ENCODE results near the gene TMEM62. TPM values are rescaled to one million over a fixed set of nuclear protein-coding genes. Genes with fewer than 3 reads are reported as not detected.

The TMEM62 gene
- total and polyA plus RNA-seq, 9 of the 15 experiments (the other 6 are each of a cell fraction or from before 2014, with no cell fraction given) = 4.4 to 16.6 (median 11.1) TPM

DNA sequence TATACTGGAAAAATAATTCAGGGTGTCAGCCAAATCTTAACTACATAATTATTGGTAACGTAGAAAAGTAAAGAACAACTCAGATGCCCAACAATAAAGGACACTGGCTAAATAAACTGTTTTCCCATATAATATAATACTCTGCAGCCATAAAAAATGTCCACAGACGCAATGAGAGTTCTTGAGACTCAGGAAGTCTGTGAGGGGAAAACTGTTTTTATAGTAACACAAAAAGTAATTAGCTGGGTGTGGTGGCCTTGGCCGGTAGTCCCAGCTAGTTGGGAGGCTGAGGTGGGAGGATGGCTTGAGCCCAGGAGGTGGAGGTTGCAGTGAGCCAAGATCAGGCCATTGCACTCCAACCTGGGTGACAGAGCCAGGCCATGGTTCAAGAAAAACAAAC lies 22.0 kb upstream of the TMEM62 start (continued):
- TF ChIP-seq, protein P1, sequence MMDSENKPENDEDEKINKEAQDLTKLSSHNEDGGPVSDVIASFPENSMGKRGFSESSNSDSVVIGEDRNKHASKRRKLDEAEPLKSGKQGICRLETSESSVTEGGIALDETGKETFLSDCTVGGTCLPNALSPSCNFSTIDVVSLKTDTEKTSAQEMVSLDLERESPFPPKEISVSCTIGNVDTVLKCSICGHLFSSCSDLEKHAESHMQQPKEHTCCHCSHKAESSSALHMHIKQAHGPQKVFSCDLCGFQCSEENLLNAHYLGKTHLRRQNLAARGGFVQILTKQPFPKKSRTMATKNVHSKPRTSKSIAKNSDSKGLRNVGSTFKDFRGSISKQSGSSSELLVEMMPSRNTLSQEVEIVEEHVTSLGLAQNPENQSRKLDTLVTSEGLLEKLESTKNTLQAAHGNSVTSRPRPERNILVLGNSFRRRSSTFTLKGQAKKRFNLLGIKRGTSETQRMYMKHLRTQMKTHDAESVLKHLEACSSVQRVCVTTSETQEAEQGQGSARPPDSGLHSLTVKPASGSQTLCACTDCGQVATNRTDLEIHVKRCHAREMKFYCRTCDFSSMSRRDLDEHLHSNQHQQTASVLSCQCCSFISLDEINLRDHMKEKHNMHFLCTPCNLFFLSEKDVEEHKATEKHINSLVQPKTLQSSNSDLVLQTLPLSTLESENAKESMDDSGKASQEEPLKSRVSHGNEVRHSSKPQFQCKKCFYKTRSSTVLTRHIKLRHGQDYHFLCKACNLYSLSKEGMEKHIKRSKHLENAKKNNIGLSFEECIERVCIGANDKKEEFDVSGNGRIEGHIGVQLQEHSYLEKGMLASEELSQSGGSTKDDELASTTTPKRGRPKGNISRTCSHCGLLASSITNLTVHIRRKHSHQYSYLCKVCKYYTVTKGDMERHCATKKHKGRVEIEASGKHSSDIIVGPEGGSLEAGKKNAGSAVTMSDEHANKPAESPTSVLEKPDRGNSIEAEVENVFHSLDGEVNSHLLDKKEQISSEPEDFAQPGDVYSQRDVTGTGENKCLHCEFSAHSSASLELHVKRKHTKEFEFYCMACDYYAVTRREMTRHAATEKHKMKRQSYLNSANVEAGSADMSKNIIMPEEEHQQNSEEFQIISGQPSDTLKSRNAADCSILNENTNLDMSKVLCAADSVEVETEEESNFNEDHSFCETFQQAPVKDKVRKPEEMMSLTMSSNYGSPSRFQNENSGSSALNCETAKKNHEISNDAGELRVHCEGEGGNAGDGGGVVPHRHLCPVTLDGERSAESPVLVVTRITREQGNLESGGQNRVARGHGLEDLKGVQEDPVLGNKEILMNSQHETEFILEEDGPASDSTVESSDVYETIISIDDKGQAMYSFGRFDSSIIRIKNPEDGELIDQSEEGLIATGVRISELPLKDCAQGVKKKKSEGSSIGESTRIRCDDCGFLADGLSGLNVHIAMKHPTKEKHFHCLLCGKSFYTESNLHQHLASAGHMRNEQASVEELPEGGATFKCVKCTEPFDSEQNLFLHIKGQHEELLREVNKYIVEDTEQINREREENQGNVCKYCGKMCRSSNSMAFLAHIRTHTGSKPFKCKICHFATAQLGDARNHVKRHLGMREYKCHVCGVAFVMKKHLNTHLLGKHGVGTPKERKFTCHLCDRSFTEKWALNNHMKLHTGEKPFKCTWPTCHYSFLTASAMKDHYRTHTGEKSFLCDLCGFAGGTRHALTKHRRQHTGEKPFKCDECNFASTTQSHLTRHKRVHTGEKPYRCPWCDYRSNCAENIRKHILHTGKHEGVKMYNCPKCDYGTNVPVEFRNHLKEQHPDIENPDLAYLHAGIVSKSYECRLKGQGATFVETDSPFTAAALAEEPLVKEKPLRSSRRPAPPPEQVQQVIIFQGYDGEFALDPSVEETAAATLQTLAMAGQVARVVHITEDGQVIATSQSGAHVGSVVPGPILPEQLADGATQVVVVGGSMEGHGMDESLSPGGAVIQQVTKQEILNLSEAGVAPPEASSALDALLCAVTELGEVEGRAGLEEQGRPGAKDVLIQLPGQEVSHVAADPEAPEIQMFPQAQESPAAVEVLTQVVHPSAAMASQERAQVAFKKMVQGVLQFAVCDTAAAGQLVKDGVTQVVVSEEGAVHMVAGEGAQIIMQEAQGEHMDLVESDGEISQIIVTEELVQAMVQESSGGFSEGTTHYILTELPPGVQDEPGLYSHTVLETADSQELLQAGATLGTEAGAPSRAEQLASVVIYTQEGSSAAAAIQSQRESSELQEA (IDR thresholded peaks at IDR 0.05; ENCODE audit: low read depth) = no peak
- TF ChIP-seq ZFX (CRISPR knock-in tag; IDR thresholded peaks at IDR 0.05) (no peak), CHD4 (IDR thresholded peaks at IDR 0.05; ENCODE audit: insufficient read depth, insufficient replicate concordance, low read depth, low read length, poor library complexity, severe bottlenecking) (no peak), ZNF23 (CRISPR knock-in tag; IDR thresholded peaks at IDR 0.05) (no peak)

All from K562 (cell line).